Stimulated activated CD8-positive, alpha-beta memory T cell treated with anti-CD3 and anti-CD28 coated beads, Interleukin-7, amount 100 ng/mL, for 1 hour (primary cell): Measurements from ENCODE around the gene SS18L1.

Experiments
- DNase-seq, 2 donors: peaks; one replicate each; pipeline ENCODE4 v3.0.0-alpha.2; 2020; ENCODE audit warnings: low read depth in 2 of 2

The SS18L1 gene

GRCh38 chr20:62210496-62210855 is 66.9 kb downstream of the SS18L1 start:
- DNase-seq, result no peak

GRCh38 chr20:62211216-62211615 is 67.6 kb downstream of the SS18L1 start:
- DNase-seq, result no peak

GRCh38 chr20:62211769-62212288 is 68.3 kb downstream of the SS18L1 start:
- DNase-seq, result no peak

- DNase-seq, result no peak
Measured at GRCh38 chr20:62212299-62212698, 68.7 kb downstream of the SS18L1 start.

- DNase-seq, result no peak
Measured at GRCh38 chr20:62214067-62214466, 70.5 kb downstream of the SS18L1 start.

- no peak for DNase-seq
Measured at GRCh38 chr20:62215020-62215990, 71.7 kb downstream of the SS18L1 start.

GRCh38 chr20:62215991-62216635 is 72.5 kb downstream of the SS18L1 start:
- no peak for DNase-seq

GRCh38 chr20:62216636-62217566 is 73.3 kb downstream of the SS18L1 start:
- no peak for DNase-seq

- DNase-seq, result no peak
Measured at GRCh38 chr20:62217913-62218773, 74.6 kb downstream of the SS18L1 start.

- no peak for DNase-seq
Measured at GRCh38 chr20:62219101-62219991, 75.8 kb downstream of the SS18L1 start.

GRCh38 chr20:62219992-62220665 is 76.6 kb downstream of the SS18L1 start, which contains the start of gene HRH3:
HRH3 (minus strand) TSS chr20:62220278; CDS start chr20:62219970, 308 bp downstream.
- DNase-seq, result no peak

GRCh38 chr20:62220666-62221568 is 77.3 kb downstream of the SS18L1 start:
- DNase-seq, result no peak

GRCh38 chr20:62222266-62222850 is 78.8 kb downstream of the SS18L1 start:
- no peak for DNase-seq

GRCh38 chr20:62222972-62223371 is 79.4 kb downstream of the SS18L1 start:
- DNase-seq, result no peak

GRCh38 chr20:62223571-62223970 is 80.0 kb downstream of the SS18L1 start:
- no peak for DNase-seq

- DNase-seq, result no peak
Measured at GRCh38 chr20:62224113-62224855, 80.7 kb downstream of the SS18L1 start.

- no peak for DNase-seq
Measured at GRCh38 chr20:62225026-62225425, 81.5 kb downstream of the SS18L1 start.
